Stimulated activated CD8-positive, alpha-beta memory T cell treated with anti-CD3 and anti-CD28 coated beads, Interleukin-7, amount 100 ng/mL, for 4 hours (primary cell): Measurements from ENCODE around the gene TSPAN31.
"Not testable (repeated sequence)": the region's sequence is repeated elsewhere in the genome, so short reads cannot be mapped to it uniquely, and the experiment has no call there.

Experiments used
- DNase-seq, 2 donors: peaks; one replicate each; pipeline ENCODE4 v3.0.0-alpha.2; 2020; ENCODE audit warnings: low read depth in 2 of 2

The TSPAN31 gene, protein sequence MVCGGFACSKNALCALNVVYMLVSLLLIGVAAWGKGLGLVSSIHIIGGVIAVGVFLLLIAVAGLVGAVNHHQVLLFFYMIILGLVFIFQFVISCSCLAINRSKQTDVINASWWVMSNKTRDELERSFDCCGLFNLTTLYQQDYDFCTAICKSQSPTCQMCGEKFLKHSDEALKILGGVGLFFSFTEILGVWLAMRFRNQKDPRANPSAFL

GRCh38 chr12:57744777-57745484, at the start of gene TSPAN31:
TSPAN31 (plus strand) TSS chr12:57745039; CDS start chr12:57745155, 116 bp downstream.
- DNase-seq = peak; percentile 91 to 94

GRCh38 chr12:57695770-57696432, 48.9 kb upstream of the TSPAN31 start:
- DNase-seq = no peak

- DNase-seq = no peak
These were observed 47.8 kb upstream of the TSPAN31 start for GRCh38 chr12:57697076-57697475.

- DNase-seq = no peak
These were observed 46.4 kb upstream of the TSPAN31 start for GRCh38 chr12:57698414-57698813.

DNA sequence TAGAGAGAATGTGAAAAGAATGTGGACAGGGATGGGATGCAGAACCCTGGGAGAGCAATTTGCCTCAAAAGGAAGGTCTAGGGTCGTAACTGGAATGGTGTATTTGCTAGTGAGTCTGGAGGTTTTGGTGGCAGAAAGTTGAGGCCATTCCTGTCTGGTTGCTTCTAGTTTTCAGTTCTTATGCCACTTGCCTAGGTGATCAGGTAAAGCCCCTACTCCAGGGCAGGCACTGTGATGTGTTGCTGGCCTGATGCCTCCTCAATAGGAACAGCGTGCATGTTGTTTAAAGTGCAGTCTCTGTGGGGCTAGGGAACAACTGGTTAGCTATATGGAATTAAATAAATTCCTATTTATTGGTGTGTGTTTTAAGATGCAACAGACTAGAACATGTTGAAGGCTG, 44.5 kb upstream of the TSPAN31 start:
- DNase-seq = no peak

DNA sequence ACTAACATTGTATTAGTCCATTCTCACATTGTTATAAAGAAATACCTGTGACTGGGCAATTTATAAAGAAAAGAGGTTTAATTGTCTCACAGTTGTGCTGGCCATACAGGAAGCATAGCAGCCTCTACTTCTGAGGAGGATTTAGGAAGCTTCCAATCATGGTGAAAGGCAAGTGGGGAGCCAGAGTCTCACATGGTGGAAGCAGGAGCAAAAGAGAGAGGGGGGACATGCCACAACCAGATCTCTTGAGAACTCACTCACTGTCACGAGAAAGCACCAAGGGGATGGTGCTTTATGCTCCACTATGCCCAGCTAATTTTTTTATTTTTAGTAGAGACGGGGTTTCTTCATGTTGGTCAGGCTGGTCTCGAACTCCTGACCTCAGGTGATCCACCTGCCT, 37.6 kb upstream of the TSPAN31 start:
- no peak for DNase-seq

DNA sequence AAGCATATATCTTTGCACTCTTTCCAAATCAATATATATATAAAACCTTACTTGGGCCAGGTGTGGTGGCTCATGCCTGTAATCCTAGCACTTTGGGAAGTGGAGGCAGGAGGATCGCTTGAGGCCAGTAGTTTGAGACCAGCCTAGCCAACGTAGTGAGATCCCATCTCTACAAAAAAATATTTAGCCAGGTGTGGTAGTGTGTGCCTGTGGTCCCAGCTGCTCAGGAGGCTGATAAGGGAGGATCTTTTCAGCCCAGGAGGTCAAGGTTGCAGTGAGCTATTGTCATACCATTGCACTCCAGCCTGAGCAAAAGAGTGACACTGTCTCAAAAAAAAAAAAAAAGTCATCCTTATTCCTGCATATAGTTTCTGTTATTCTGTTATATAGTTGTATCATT, 36.5 kb upstream of the TSPAN31 start:
- DNase-seq = no peak

DNA sequence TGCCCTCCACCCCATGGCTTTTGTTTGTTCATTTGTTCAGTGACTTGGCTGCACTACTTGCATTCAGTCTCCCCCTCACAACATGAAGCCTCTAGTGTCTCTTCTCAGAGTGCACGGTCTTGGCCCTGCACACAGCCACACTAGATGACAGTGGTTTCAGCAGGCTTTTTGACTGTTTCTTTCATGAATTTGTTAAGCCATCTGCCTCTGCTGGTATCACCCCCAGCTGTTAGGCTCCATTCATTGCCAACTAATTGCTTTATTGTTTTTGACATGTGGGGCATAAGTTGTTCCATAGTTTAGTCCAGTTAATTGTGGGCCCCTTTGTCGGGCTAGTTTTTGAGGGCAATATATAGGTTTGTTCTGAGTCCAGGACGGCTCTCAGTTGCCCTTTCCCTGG, 32.1 kb upstream of the TSPAN31 start:
- DNase-seq = no peak

DNA sequence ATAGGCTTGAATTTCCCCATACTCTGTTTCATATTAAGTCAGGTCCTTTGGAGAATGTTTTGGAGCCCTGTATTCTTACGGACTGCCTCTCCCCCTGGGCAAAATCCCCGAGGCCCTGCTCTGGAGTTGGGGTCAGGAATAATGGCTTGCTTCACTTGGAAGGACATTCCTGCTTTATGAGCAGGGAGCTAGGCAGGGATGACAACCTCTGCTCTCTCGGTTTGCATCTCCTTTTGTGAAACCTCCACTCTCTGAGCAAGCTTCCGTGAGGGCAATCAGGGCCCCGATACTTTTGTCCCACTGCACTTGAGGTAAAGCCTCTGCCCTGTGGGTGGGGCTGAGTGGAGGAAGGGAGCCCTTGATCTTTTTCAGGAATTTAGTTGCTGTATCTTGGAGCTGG, 31.6 kb upstream of the TSPAN31 start:
- DNase-seq = no peak

- not testable (repeated sequence) for DNase-seq
These were observed 29.6 kb upstream of the TSPAN31 start for GRCh38 chr12:57715036-57715748.

GRCh38 chr12:57715786-57716185, 29.1 kb upstream of the TSPAN31 start:
- DNase-seq = no peak

DNA sequence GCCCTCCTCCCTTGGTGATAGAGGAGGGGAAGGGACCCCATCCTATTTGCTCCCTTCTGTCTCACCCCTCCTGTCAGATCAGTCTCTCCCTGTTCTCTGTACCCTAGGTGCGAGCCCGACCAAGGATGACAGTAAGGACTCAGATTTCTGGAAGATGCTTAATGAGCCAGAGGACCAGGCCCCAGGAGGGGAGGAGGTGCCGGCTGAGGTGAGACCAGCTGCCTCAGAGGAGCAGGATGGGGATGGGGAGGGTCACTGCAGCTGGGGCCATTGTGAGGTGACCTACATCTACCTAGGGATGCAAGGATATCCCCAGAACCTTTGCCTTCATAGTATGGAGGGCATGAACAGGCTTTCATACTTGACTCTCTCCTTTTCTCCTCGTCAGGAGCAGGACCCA, 28.5 kb upstream of the TSPAN31 start:
- DNase-seq = no peak

DNA sequence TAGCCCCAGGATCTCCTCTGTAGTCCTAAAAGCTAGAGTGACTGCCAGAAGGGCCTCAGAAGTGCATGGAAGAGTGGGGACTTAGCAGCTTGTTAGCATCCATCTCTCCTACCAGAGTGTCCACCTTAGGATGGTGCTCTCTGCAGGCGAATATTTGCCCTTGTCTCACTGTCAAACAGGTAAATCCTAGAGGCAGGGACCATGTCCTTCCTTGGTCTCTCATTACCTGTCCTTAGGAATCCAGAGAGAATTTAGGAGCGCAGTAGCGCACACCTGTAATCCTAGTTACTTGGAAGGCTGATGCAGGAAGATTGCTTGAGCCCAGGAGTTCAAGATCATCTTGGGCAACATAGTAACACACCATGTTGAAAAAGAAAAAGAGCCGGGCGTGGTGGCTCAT, 27.7 kb upstream of the TSPAN31 start:
- no peak for DNase-seq

DNA sequence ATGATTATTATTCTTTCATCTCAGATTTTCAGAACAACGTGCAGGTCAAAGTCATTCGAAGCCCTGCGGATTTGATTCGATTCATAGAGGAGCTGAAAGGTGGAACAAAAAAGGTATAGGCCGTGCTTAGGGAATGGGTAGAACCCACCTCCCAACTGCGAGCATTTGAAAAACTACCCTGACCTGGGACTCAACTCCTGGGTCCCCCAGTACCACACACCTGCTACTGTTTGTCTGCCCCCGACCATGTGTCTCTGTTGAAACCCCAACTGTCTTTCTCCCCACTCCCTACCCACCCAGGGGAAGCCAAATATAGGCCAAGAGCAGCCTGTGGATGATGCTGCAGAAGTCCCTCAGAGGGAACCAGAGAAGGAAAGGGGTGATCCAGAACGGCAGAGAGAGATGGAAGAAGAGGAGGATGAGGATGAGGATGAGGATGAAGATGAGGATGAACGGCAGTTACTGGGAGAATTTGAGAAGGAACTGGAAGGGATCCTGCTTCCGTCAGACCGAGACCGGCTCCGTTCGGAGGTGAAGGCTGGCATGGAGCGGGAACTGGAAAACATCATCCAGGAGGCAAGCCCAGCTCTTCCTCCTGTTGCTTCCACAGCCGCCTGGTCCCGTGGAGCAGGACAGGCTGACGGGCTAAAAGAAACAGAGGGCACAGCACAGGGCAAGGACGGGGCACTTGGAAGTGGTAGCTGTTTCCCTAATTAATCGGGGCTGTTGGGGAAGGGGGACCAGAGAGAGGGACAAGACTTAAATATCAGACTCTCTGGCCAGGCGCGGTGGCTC, 26.8 kb upstream of the TSPAN31 start:
- DNase-seq = no peak

GRCh38 chr12:57718641-57719528, 26.0 kb upstream of the TSPAN31 start:
- no peak for DNase-seq

DNA sequence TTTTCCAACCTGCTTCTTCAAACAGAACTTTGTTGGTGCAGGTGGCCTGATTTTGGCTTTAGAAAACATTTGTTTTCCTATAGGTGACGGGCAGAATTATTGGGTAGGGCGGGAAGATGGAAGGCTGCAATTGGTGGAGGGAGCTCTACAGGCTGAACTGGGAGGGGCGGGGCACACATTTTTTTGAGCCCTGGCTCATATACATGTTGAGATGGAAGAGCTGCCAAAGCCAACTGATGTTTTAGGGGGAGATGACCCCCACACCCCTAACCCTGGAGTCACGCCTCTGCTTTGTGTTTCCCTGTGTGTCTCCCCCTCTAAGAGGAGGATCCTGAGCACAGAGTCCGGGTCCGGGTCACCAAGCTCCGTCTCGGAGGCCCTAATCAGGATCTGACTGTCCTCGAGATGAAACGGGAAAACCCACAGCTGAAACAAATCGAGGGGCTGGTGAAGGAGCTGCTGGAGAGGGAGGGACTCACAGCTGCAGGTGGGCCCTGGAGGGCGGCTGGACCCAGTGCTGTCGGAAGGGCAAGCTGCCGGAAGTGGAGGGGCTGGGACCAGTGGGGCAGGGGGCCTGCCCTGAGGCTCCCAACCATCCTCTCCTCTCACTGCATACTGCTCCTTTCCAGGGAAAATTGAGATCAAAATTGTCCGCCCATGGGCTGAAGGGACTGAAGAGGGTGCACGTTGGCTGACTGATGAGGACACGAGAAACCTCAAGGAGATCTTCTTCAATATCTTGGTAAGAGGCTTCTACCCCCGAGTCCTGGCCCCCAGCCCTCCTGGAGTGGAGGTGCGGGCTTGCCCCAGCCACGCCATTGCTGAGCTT, 24.8 kb upstream of the TSPAN31 start:
- no peak for DNase-seq

- no peak for DNase-seq
These were observed 23.9 kb upstream of the TSPAN31 start for GRCh38 chr12:57720606-57721595.

DNA sequence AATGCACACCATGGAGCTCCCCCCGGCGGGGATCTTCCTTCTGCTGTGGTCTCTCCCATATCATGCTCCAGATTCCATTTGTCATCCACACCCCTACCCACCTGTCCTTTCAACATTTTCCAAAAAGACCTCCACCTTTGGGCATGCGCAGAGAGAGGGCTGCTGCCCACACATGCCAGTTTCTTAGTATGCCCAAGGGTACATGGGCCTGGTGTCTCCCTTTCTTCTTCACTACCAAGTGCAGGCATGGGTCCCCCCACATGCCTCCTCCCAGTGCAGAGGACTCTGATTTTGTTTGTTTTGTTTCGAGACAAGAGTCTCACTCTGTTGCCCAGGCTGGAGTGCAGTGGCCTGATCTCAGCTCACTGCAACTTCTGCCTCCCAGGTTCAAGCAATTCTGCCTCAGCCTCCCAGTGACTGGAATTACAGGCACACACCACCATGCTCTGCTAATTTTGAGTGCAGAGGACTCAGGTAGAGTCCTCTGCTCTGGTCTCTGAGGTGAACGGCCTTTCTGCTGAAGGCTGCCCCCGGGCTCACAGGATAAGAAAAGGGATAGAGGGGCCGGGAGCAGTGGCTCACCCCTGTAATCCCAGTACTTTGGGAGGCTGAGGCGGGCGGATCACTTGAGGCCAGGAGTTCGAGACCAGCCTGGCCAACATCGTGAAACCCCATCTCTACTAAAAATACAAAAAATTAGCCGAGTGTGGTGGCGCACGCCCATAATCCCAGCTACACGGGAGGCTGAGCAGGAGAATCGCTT, 22.8 kb upstream of the TSPAN31 start:
- DNase-seq = not testable (repeated sequence)
